Cerebellar cortex (tissue), 1 donor: Measurements from ENCODE around the gene EFHD2.

Experiments used
- DNase-seq: peaks from one replicate; pipeline ENCODE4 v3.0.0-alpha.2; 2015; ENCODE audit warnings: low spot score

The EFHD2 gene

DNA sequence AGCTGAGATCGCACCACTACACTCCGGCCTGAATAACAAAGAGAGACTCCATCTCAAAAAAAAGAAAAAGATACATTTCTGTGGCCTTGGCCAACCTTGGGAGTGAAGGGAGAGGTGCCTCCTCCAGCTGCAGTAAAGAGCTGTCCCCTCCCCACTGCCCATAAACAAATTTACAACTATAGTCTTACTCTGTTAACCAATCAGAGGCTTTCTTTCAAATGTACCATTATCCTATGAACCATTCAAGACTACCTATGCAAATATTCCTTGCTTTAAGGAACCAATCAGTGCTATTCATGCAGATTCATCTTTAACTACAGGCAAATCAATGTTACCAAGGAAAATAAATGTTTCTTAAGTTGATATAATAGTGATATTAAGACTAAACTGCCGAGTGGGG lies 67.2 kb downstream of the EFHD2 start:
- DNase-seq = no peak

DNA sequence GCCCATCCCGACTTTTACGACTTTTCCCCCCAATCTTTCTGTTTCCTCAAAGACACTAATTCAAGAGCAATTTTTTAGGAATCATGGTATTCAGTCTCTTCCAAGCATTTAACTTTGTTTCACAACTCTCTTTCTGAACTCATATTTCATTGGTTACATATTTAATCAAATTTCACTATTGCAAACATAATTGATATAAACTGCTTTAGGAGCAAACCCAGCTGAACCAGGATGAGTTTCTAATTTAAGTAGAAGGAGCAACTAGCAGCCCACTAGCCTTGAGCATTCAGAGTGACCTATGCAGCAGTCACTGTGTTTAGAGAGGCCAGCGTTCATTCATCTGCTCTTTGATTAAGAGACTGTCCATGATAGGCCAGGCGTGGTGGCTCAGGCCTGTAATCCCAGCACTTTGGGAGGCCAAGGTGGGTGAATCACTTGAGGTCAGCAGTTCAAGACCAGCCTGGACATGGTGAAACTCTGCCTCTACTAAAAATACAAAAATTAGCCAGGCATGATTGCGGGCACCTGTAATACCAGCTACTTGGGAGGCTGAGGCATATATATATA lies 68.0 kb downstream of the EFHD2 start:
- no peak for DNase-seq
